Stimulated activated CD4-positive, alpha-beta T cell treated with anti-CD3 and anti-CD28 coated beads, Interleukin-15, amount 100 ng/mL, for 48 hours (primary cell): ENCODE data around the gene CCDC194.

ENCODE experiments used
- DNase-seq, 2 donors: peaks; one replicate each; pipeline ENCODE4 v3.0.0-alpha.2; 2020; ENCODE audit warnings: low read depth in 2 of 2

Gene CCDC194

GRCh38 chr19:17406046-17406886, 12.3 kb upstream of the CCDC194 start:
- peak in 1 of 2 donors; percentile 50 for DNase-seq

- DNase-seq, result no peak
These were observed 11.5 kb upstream of the CCDC194 start, which contains the start of gene BST2 for GRCh38 chr19:17405250-17406045. TSS of gene BST2 (minus strand) at chr19:17405630. CDS start at chr19:17405575, 55 bp downstream.

- DNase-seq, result no peak
These were observed 10.7 kb upstream of the CCDC194 start for GRCh38 chr19:17404621-17405249.

GRCh38 chr19:17404015-17404414, 10.0 kb upstream of the CCDC194 start:
- DNase-seq, result no peak

GRCh38 chr19:17402982-17403855, 9.2 kb upstream of the CCDC194 start:
- DNase-seq, result no peak

GRCh38 chr19:17401628-17402027, 7.6 kb upstream of the CCDC194 start:
- no peak for DNase-seq

- no peak for DNase-seq
These were observed 5.0 kb upstream of the CCDC194 start for GRCh38 chr19:17398902-17399527.

- DNase-seq, result peak; percentile 55 to 59
These were observed 957 bp upstream of the CCDC194 start for GRCh38 chr19:17394891-17395415.

- no peak for DNase-seq
These were observed 994 bp downstream of the CCDC194 start for GRCh38 chr19:17393002-17393401.

- no peak for DNase-seq
These were observed 2.4 kb downstream of the CCDC194 start for GRCh38 chr19:17391371-17392151.

- peak; percentile 80 to 90 for DNase-seq
These were observed 3.2 kb downstream of the CCDC194 start for GRCh38 chr19:17390665-17391370.

GRCh38 chr19:17389957-17390664, 3.9 kb downstream of the CCDC194 start:
- DNase-seq, result no peak

- no peak for DNase-seq
These were observed 4.7 kb downstream of the CCDC194 start for GRCh38 chr19:17389288-17389687.

GRCh38 chr19:17385878-17386611, 8.0 kb downstream of the CCDC194 start:
- DNase-seq, result peak in 1 of 2 donors; percentile 57

- no peak for DNase-seq
These were observed 13.4 kb downstream of the CCDC194 start for GRCh38 chr19:17380426-17381138.

- no peak for DNase-seq
These were observed 14.8 kb downstream of the CCDC194 start for GRCh38 chr19:17379221-17379631.

- no peak for DNase-seq
These were observed 15.7 kb downstream of the CCDC194 start for GRCh38 chr19:17378271-17378670.
